K562 (cell line): ENCODE measurements around the gene MAD1L1. TPM values are rescaled to one million over a fixed set of nuclear protein-coding genes. Genes with fewer than 3 reads are reported as not detected.

Experiments
- CXXC5 ChIP-seq: fragments of 250-450 bp; sonication (Bioruptor Pico); IDR thresholded peaks from 2 replicates; pipeline ENCODE4 v1.8.0; 2022; ENCODE audit warnings: inconsistent platforms, mild to moderate bottlenecking, moderate library complexity
- FUS ChIP-seq: fragments of 200-400 bp; formaldehyde crosslinking; optimal IDR thresholded peaks from 2 replicates; pipeline ENCODE3; 2017; ENCODE audit warnings: low read depth, low read length
- MTA1 ChIP-seq: fragments of 450-650 bp; IDR thresholded peaks from 2 replicates; pipeline ENCODE4 v1.6.1; 2017; ENCODE audit warnings: borderline replicate concordance
- PRMT5 ChIP-seq: sonication (generic); formaldehyde crosslinking; IDR thresholded peaks from 2 replicates; pipeline ENCODE4 v1.5.0; 2020; ENCODE audit warnings: missing genetic modification reagents
- RFX7 ChIP-seq: fragments of 250-450 bp; sonication (Bioruptor Pico); IDR thresholded peaks from 2 replicates; pipeline ENCODE4 v1.5.1; 2021; ENCODE audit warnings: mild to moderate bottlenecking
- SMAD3 ChIP-seq: fragments of 450-650 bp; formaldehyde crosslinking; conservative IDR thresholded peaks from 2 replicates; pipeline ENCODE4 v1.4.0; 2020; ENCODE audit warnings: mild to moderate bottlenecking
- SMARCB1 ChIP-seq: IDR thresholded peaks from 2 replicates; pipeline ENCODE4 v1.6.1; 2011; ENCODE audit warnings: improper control_type of control experiment, low read depth; ENCODE audit not compliant: insufficient read length
- TBP ChIP-seq: optimal IDR thresholded peaks from 2 replicates; pipeline ENCODE3; 2011; ENCODE audit warnings: low read depth, low read length, improper control_type of control experiment
- THRAP3 ChIP-seq: fragments of 450-650 bp; IDR thresholded peaks from 2 replicates; pipeline ENCODE4 v1.6.1; 2016; ENCODE audit warnings: mild to moderate bottlenecking, inconsistent platforms, borderline replicate concordance
- WHSC1 ChIP-seq: IDR thresholded peaks from one replicate; pipeline ENCODE4 v1.6.1; 2012; ENCODE audit warnings: low read length, control low read depth, inconsistent platforms
- ZNF384 ChIP-seq: IDR thresholded peaks from 2 replicates; pipeline ENCODE4 v1.6.1; 2012; ENCODE audit warnings: low read depth, low read length, improper control_type of control experiment
- polyA plus RNA-seq, 8 experiments: library from polyadenylated mRNA; depleted of rRNA in 4 of 8; stranded (reverse) in 5 of 8; unstranded in 3 of 8; fragments of >200 nt; fragmentation: Nextera tagmentation in 2 of 8; fragmentation: Illumina TruSeq in 1 of 8; extraction: Ambion mirVana in 2 of 8; extraction: Trizol in 1 of 8; gene quantifications; 2 replicates each; pipeline versions ENCODE4 v1.2.1 to v1.2.3, GENCODE V29; 2011 to 2014; ENCODE audit warnings: inconsistent platforms in 1 of 8, missing spikeins in 1 of 8
- total RNA-seq, 7 experiments: library from RNA; depleted of rRNA in 6 of 7; stranded (reverse); fragments of >200 nt in 6 of 7; fragmentation: Illumina TruSeq in 2 of 7; extraction: Trizol in 2 of 7; gene quantifications; 2 replicates each; pipeline versions ENCODE4 v1.2.1 to v1.2.3, GENCODE V29; 2011 to 2021; ENCODE audit warnings: low replicate concordance in 1 of 7
- TF ChIP-seq, protein P1 (sequence below): fragments of 450-650 bp; IDR thresholded peaks from 2 replicates; pipeline ENCODE4 v1.6.1; 2014; ENCODE audit warnings: low read depth, mild to moderate bottlenecking, moderate library complexity, borderline replicate concordance
- TF ChIP-seq, protein P2 (sequence below): sonication (generic); IDR thresholded peaks from 2 replicates; pipeline ENCODE4 v1.6.1; 2016
- TF ChIP-seq, protein P3 (sequence below): fragments of 150-350 bp; conservative IDR thresholded peaks from 2 replicates; pipeline ENCODE4 v1.6.1; 2014; ENCODE audit warnings: low read length
- TF ChIP-seq, protein P4 (sequence below): fragments of 250-450 bp; sonication (Bioruptor Pico); IDR thresholded peaks from 2 replicates; pipeline ENCODE4 v1.8.0; 2022; ENCODE audit warnings: inconsistent platforms
- TF ChIP-seq, protein P5 (sequence below): IDR thresholded peaks from 2 replicates; pipeline ENCODE4 v1.6.1; 2011; ENCODE audit warnings: borderline replicate concordance, low read depth, mild to moderate bottlenecking, moderate library complexity, low read length; ENCODE audit not compliant: insufficient read depth, poor library complexity, severe bottlenecking

MAD1L1 gene
- total and polyA plus RNA-seq, 9 of the 15 experiments (the other 6 are each of a cell fraction or from before 2014, with no cell fraction given), result 1.7 to 89.7 (median 18.0) TPM

DNA sequence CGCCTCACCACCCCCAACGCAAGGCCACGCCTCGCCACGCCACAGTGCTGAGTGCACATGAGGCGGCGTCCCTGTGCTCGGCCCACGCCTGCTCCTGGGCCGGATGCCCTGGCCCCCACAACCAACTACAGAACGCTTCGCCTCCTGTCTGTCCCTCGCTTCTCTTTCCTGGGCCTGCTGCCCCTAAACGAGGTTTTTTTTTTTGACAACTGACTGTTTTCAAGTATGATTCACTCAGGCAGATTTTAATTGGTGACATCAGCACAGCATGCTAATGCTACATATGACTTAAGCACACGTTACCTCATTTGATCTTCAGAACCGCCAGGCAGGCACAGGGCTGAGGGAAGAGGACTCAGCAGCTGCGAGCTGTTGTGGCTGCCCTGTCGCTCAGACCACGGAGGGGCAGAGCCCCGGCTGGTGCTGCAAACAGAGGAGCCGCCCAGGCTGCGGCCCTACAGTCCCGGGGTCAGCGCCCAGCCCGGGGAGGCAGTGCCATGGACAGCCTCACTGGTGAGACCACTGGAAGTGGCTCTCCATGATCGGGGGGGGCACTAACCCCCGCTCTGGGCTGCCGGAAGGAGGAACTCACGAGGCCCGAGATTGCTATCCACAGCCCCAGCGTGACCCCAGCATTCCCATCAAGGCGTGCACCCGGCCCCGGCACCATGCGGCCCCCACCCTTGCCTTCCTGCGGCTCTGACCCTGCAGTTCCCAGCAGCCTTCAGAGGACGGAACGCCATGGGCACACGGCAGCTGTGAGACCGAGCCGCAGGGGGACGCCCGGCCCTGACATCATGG lies 212.8 kb downstream of the MAD1L1 start (continued):
- TF ChIP-seq SMARCB1, result no peak
- TF ChIP-seq, protein P1, sequence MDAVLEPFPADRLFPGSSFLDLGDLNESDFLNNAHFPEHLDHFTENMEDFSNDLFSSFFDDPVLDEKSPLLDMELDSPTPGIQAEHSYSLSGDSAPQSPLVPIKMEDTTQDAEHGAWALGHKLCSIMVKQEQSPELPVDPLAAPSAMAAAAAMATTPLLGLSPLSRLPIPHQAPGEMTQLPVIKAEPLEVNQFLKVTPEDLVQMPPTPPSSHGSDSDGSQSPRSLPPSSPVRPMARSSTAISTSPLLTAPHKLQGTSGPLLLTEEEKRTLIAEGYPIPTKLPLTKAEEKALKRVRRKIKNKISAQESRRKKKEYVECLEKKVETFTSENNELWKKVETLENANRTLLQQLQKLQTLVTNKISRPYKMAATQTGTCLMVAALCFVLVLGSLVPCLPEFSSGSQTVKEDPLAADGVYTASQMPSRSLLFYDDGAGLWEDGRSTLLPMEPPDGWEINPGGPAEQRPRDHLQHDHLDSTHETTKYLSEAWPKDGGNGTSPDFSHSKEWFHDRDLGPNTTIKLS, result peak; percentile 80; the same call in 1 of the 2 replicates
- no peak for TF ChIP-seq PRMT5 (CRISPR knock-in tag)
- TF ChIP-seq WHSC1, result no peak
- TF ChIP-seq TBP, result peak; percentile 36
- peak; percentile 68 for TF ChIP-seq CXXC5 (CRISPR knock-in tag)
- TF ChIP-seq, protein P2, sequence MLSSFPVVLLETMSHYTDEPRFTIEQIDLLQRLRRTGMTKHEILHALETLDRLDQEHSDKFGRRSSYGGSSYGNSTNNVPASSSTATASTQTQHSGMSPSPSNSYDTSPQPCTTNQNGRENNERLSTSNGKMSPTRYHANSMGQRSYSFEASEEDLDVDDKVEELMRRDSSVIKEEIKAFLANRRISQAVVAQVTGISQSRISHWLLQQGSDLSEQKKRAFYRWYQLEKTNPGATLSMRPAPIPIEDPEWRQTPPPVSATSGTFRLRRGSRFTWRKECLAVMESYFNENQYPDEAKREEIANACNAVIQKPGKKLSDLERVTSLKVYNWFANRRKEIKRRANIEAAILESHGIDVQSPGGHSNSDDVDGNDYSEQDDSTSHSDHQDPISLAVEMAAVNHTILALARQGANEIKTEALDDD, result no peak
- TF ChIP-seq, protein P3, sequence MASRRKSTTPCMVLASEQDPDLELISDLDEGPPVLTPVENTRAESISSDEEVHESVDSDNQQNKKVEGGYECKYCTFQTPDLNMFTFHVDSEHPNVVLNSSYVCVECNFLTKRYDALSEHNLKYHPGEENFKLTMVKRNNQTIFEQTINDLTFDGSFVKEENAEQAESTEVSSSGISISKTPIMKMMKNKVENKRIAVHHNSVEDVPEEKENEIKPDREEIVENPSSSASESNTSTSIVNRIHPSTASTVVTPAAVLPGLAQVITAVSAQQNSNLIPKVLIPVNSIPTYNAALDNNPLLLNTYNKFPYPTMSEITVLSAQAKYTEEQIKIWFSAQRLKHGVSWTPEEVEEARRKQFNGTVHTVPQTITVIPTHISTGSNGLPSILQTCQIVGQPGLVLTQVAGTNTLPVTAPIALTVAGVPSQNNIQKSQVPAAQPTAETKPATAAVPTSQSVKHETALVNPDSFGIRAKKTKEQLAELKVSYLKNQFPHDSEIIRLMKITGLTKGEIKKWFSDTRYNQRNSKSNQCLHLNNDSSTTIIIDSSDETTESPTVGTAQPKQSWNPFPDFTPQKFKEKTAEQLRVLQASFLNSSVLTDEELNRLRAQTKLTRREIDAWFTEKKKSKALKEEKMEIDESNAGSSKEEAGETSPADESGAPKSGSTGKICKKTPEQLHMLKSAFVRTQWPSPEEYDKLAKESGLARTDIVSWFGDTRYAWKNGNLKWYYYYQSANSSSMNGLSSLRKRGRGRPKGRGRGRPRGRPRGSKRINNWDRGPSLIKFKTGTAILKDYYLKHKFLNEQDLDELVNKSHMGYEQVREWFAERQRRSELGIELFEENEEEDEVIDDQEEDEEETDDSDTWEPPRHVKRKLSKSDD, result no peak
- TF ChIP-seq SMAD3 (CRISPR knock-in tag), result no peak
- peak; percentile 93 for TF ChIP-seq ZNF384
- TF ChIP-seq MTA1, result 0 out of 2 replicates have a peak, but pooled peaks have one; percentile 23
- TF ChIP-seq FUS, result no peak
- no peak for TF ChIP-seq RFX7 (CRISPR knock-in tag)
- no peak for TF ChIP-seq THRAP3
- TF ChIP-seq, protein P4, sequence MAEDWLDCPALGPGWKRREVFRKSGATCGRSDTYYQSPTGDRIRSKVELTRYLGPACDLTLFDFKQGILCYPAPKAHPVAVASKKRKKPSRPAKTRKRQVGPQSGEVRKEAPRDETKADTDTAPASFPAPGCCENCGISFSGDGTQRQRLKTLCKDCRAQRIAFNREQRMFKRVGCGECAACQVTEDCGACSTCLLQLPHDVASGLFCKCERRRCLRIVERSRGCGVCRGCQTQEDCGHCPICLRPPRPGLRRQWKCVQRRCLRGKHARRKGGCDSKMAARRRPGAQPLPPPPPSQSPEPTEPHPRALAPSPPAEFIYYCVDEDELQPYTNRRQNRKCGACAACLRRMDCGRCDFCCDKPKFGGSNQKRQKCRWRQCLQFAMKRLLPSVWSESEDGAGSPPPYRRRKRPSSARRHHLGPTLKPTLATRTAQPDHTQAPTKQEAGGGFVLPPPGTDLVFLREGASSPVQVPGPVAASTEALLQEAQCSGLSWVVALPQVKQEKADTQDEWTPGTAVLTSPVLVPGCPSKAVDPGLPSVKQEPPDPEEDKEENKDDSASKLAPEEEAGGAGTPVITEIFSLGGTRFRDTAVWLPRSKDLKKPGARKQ, result no peak
- TF ChIP-seq, protein P5, sequence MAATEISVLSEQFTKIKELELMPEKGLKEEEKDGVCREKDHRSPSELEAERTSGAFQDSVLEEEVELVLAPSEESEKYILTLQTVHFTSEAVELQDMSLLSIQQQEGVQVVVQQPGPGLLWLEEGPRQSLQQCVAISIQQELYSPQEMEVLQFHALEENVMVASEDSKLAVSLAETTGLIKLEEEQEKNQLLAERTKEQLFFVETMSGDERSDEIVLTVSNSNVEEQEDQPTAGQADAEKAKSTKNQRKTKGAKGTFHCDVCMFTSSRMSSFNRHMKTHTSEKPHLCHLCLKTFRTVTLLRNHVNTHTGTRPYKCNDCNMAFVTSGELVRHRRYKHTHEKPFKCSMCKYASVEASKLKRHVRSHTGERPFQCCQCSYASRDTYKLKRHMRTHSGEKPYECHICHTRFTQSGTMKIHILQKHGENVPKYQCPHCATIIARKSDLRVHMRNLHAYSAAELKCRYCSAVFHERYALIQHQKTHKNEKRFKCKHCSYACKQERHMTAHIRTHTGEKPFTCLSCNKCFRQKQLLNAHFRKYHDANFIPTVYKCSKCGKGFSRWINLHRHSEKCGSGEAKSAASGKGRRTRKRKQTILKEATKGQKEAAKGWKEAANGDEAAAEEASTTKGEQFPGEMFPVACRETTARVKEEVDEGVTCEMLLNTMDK, result no peak
